HG02870 (cell line): ENCODE measurements around the gene IYD.

ENCODE experiments used
- ATAC-seq: cut with Tn5 transposase; IDR thresholded peaks from one replicate; pipeline ENCODE4 v1.9.1; 2021; ENCODE audit warnings: mild to moderate bottlenecking, moderate library complexity; ENCODE audit not compliant: unreplicated experiment

Gene IYD, protein sequence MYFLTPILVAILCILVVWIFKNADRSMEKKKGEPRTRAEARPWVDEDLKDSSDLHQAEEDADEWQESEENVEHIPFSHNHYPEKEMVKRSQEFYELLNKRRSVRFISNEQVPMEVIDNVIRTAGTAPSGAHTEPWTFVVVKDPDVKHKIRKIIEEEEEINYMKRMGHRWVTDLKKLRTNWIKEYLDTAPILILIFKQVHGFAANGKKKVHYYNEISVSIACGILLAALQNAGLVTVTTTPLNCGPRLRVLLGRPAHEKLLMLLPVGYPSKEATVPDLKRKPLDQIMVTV

GRCh38 chr6:150368762-150369161 is at the start of gene IYD:
TSS of gene IYD (plus strand) at chr6:150369012. CDS start at chr6:150369032, 20 bp downstream.
- no peak for ATAC-seq

- no peak for ATAC-seq
These were observed 48.9 kb upstream of the IYD start for GRCh38 chr6:150319924-150320323.

DNA sequence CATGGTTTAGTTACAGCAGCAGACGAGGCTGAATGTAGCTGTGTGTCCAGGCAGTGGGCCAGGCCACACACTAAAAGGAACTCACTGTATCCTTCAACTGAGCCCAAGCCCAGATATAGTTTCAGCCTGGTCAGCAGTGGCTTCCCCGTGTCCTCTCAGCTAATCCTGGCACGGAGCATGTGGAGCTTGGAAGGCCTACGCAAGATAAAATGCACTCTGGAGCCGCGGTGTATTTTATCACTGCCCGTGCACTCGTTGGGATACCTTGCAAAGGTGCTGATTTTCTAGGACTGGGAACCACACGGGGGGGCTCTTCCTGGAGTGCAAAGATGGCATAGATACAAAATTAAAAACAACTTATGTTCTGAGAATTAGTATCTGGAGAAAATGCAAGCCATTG is 48.4 kb upstream of the IYD start:
- ATAC-seq: no peak

DNA sequence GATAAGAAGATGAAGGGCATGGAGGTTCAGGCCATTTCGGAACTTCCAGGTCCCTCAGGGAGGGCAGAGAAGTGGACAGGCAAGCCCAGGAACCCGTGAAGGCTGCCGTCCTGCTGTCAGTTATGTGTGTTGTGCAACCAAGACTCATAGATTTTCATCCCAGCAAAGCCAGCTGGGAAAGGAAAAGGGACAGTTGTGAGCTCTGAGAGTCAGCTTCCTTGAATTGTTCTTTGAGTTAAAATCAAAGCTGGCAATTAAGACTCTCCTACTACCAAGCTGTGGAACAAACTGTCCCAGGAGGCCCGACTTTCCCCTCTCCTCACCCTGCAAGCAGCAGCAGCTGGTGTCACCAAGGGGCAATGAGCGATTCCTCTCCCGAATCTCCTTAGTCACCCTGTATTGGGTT is 46.3 kb upstream of the IYD start:
- no peak for ATAC-seq

DNA sequence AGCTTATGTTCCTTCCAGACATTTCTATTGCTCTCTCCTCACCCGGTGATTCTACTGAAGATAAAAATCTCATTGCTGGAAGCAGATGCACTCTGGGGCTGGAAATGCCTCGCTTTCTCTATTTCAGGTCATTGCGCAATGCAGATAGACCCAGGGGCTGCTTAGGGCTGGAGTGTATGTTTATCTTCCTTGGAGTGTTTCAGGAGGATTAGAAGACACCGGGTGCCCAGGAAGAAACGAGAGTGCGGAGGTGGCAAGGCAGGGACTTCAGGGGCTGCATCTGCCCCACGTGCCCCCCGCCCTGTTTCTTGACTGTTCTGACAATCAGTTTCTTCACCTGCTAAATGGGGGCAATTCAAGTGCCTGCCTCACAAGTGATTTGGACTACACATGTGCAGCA is 45.6 kb upstream of the IYD start:
- ATAC-seq: no peak

DNA sequence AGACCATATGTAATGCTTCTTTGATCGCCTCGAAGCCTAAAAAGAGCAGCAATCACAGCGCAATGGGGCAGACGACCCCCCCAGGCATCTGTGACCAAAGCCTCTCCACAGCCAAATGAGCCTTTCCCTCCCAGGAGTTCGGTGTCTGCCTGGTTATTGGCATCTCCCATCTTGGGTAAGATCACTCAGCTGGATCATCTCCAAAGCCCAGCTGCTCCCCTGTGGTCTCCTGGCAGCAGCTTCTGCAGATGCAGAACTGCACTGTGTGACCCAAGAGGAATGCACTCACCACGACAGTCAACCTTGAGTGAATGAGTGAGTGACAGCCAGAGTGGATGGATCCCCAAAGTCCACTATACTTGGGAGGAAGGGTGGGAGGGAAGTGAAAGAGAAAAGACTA is 44.8 kb upstream of the IYD start:
- no peak for ATAC-seq

DNA sequence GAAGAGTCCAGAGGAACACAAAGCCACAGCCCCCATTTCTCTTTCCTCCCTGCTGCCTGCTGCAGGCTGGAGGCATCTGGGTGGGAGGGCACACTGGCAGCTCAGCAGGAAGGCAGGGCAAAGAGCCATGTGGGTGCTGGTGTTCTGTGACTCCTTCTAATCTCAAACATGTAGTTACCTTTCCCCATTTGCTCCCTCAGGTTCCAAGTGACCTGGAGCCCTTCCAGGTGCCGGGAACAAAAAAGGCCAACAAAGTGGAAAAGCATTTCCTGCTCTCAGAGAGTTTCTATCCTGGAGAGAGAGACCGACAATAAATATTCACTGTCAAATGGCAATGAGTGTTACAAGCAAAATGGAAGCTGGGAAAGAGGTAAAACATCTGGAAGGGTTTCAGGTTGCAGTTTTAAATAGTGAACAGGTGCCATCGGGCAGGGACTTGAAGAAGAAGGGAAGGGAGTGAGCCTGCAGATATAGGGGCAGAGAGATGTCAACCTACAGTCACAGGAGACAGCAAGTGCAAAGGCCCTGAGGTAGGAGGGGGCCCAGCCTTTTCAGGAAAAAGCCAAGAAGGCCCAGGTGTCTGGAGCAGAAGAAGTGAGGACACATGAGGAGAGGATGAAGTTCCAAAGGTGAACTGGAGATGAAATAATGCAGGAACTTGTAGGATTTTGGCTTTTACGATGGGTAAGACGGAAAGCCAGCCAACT is 43.6 kb upstream of the IYD start:
- ATAC-seq: no peak

- no peak for ATAC-seq
These were observed 41.6 kb upstream of the IYD start for GRCh38 chr6:150327117-150327774.

DNA sequence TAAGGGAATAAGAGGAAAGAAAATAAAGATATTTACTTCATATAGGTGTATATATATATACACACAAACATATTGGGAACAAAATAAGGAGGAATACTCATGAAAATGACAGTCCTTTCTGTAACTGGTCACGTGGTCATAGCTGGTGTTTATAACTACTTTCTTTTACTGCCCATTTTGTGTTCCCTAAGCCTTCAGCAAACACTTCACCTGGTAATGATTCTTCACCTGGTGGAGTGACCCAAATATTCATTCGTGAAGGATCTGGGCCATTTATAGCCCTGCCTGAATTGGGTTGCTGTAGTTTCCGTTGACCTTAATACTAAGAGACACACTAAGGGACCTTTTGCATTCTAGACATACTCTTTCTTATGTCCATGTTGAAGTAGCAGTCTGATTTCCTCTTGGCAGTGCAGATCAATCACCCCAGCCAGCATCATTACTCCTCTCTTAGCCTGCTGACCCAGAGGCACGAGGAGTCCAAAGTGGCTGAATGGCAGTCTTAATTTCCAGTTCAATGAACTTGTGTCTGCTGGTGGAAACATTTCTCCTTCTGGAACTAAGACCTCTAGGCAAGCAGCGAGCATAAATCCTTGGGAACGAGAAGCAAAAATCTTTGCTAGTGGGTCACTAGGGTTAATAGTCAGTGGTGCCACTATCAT is 39.9 kb upstream of the IYD start:
- no peak for ATAC-seq

- ATAC-seq: no peak
These were observed 37.5 kb upstream of the IYD start for GRCh38 chr6:150331344-150331743.

GRCh38 chr6:150332939-150333584 is 35.8 kb upstream of the IYD start:
- no peak for ATAC-seq

DNA sequence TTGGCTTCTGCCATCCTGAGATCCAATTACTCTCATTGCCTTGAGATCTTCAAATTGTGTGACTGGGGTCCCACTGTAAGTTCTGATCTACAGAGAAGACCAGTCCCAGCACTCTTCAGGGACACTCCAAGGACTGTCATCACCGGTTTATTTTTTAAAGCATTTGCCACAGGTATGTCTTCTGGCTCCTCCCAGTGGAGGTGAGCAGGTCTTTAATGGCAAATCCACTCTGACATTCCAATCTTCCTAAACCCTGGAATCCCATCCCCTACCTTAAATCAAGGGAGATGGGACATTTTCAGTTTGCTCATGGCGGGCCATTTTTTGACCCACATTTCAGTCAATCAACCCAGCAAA is 35.2 kb upstream of the IYD start:
- ATAC-seq: no peak

DNA sequence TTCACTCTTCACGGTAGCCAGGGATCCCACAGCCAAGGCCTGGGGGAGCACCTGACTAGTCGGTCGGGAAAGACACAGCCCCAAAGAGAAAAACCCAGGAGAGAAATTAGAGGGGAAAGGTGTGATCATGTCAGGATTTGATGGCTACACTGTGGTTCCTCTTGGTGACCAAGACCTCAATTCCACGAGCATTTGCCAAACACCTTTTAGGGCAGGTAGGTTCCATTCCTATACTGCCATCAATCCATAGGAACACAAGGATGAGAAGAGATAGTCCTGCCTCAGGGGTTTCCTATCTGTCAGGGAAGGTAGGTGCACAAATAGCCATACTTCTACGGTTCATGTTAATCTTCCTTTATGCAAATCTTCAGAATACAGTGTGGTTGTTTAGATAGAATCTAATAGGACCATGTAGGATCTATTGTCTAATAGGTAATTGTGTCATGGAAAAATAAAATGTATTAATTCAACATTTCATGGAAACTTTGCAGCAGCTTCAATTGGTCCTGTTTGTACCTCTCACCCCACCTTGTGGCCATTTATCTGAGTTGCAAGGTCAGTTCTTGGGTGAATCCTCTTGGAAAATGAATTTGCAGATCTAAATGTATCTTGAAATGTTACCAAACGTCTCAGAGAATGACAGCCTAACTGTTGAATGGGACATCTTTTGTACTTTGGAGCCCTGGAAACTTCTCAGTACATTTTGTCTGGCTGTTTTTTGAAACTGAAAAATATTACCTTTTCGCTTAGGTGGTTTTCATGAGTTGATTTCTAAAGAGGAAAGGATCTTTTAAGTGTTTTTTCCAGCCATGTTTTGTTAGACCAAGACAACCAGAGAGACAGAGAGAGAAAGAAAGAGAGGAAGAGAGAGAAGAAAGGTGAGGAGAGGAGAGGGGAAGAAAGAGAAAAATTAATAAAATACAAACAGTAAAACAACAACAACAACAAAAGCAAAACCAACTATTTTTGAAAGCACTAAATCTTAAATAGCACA is 33.7 kb upstream of the IYD start:
- no peak for ATAC-seq

- ATAC-seq: peak; percentile 75
These were observed 32.5 kb upstream of the IYD start for GRCh38 chr6:150336299-150336698.

- ATAC-seq: no peak
These were observed 32.1 kb upstream of the IYD start for GRCh38 chr6:150336708-150337107.

GRCh38 chr6:150342126-150342525 is 26.7 kb upstream of the IYD start:
- no peak for ATAC-seq

DNA sequence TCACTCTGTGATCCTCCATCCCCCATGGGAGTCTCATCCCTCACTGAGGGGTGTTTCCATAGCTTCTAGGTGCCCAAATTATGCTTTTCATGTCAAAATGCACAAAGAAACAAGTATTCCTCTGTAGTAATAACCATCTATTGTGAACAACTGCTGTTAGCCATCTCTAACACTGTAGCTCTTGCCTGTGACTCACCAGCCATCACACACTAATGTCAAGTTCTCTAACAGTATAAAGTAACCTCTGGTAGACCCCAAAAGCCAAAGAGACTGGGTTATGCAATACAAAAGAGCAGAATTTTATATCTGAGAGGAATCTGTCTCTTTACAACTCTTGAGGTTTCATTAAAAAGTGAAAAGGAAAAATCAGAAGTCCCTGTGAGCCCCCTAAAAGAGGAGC is 25.4 kb upstream of the IYD start:
- no peak for ATAC-seq

DNA sequence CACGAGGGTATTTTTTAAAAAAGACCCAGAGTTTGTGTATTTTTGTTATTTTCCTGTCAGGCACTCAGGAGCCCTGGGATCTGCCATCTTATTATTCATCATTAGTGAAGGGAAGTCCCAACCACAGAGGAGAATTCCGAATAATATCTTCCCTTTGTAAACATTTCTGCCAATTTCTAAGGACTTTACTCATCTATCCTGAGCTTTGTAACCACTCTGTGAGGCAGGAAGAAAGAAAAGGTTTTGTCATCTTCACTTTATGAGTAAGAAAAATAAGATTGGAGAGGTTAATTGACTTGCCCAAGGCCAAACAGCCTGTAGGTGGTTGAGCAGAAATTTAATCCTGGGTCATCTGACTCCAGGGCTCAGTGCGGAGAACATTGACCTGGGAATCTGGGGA is 23.0 kb upstream of the IYD start:
- no peak for ATAC-seq

- no peak for ATAC-seq
These were observed 22.5 kb upstream of the IYD start for GRCh38 chr6:150346346-150346745.

GRCh38 chr6:150347845-150348244 is 21.0 kb upstream of the IYD start:
- ATAC-seq: no peak
